GM12801 (cell line): ENCODE data around the gene UNC5B.

Experiments used
- TF ChIP-seq, protein P1 (sequence below): IDR thresholded peaks from one replicate; pipeline ENCODE4 v1.5.1; 2011; ENCODE audit warnings: control low read depth; ENCODE audit not compliant: insufficient read length; ENCODE audit errors: extremely low read depth

UNC5B gene

GRCh38 chr10:71319800-71320392 lies 107.5 kb downstream of the UNC5B start:
- TF ChIP-seq, protein P1, sequence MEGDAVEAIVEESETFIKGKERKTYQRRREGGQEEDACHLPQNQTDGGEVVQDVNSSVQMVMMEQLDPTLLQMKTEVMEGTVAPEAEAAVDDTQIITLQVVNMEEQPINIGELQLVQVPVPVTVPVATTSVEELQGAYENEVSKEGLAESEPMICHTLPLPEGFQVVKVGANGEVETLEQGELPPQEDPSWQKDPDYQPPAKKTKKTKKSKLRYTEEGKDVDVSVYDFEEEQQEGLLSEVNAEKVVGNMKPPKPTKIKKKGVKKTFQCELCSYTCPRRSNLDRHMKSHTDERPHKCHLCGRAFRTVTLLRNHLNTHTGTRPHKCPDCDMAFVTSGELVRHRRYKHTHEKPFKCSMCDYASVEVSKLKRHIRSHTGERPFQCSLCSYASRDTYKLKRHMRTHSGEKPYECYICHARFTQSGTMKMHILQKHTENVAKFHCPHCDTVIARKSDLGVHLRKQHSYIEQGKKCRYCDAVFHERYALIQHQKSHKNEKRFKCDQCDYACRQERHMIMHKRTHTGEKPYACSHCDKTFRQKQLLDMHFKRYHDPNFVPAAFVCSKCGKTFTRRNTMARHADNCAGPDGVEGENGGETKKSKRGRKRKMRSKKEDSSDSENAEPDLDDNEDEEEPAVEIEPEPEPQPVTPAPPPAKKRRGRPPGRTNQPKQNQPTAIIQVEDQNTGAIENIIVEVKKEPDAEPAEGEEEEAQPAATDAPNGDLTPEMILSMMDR, result no peak

GRCh38 chr10:71320592-71320991 lies 108.2 kb downstream of the UNC5B start:
- TF ChIP-seq, protein P1, result no peak

- TF ChIP-seq, protein P1, result no peak
Measured at GRCh38 chr10:71321386-71321785, 109.0 kb downstream of the UNC5B start.

GRCh38 chr10:71323407-71323806 lies 111.0 kb downstream of the UNC5B start:
- TF ChIP-seq, protein P1, result no peak

- TF ChIP-seq, protein P1, result no peak
Measured at GRCh38 chr10:71324743-71325142, 112.4 kb downstream of the UNC5B start.

DNA sequence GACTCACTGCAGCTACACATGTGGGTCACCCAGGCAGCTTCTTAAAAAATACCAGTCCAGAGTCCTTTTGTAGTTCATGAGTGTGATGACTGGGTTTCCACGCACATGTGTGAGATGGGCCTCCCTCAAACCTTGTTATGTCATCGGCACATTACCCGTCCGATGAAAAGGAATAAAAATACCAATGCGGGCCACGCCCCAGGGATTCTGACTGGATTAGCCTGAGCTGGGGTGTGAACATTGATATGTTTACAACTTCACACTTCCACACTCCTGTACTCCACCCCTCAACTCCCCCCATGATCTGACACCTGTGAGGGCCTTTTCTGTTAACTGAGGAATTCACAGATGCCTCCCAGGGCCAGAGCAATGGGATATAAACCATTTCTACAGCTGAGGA lies 112.9 kb downstream of the UNC5B start:
- TF ChIP-seq, protein P1, result no peak

DNA sequence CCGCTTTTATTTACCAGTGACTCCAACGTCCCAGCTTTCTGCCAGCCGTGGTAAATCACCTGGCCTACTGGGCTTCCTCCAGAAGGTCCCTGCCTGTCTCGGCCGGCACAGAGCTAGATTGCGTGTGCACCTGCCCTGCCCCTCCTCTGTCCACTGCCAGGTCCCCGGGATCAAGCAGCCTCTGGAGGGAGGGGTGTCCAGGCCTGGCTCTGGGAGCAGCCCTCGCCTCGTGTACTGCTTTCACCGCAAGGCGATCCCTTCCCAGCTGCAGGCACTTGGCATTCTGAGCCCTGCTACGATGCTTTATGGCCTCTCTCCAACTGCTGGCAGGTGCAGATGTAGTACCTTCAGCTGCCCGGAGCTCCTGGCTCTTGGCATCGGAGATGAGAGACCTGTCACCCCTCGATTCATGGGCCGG lies 114.1 kb downstream of the UNC5B start:
- TF ChIP-seq, protein P1, result no peak
